HG02973 (cell line): ENCODE data around the gene ZNF32.
"Not testable (repeated sequence)": the region's sequence is repeated elsewhere in the genome, so short reads cannot be mapped to it uniquely, and the experiment has no call there.

Experiments used
- ATAC-seq: cut with Tn5 transposase; IDR thresholded peaks from one replicate; pipeline ENCODE4 v1.9.1; 2021; ENCODE audit warnings: moderate library complexity; ENCODE audit not compliant: unreplicated experiment

Gene ZNF32

DNA sequence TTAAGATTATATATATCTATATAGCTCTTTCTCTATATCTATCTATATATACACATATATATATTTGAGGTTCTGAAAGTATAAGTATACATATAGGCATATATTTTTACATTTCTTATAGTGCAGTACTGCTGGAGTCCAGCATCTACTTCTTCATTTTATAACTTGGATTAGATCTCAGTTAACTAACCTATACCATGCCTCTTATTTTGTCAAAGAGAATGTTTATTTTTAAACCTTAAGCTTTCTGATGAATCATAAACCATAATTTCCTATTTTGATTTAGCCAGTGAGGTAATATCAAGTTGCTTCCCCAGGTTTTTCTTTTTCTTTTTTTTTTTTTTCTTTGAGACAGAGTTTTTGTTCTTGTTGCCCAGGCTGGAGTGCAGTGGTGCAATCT, 8.1 kb downstream of the ZNF32 start:
- ATAC-seq = no peak

DNA sequence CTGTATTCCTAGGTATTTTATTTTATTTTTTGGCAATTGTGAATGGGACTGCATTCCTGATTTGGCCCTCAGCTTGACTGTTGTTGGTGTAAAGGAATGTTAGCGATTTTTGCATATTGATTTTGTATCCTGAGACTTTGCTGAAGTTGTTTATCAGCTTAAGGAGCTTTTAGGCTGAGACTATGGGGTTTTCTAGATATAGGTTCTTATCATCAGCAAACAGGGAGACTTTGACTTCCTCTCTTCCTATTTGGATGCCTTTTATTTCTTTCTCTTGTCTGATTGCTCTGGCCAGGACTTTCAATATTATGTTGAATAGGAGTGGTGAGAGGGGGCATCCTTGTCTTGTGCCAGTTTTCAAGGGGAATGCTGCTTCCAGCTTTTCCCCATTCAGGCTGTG, 12.9 kb downstream of the ZNF32 start:
- not testable (repeated sequence) for ATAC-seq

- ATAC-seq = no peak
Measured at GRCh38 chr10:43628956-43629355, 19.7 kb downstream of the ZNF32 start.

- ATAC-seq = no peak
Measured at GRCh38 chr10:43627942-43628341, 20.7 kb downstream of the ZNF32 start.

DNA sequence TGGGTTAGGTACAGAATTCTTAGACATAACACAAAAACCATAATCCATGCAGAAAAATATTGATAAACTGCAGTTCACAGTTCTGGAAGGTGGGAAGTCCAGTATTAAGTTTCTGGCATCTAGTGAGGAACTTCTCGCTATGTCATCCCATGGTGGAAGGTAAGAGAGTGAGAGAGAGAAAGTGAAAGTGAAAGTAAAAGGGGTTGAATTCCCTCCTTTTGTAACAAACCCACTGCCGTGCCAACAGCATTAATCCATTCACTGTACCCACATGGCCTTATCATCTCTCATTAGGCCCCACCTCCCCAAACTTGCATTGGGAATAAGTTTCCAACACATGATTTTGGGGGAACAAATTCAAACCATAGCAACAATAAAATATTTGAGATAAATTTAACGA, 25.3 kb downstream of the ZNF32 start:
- no peak for ATAC-seq

- ATAC-seq = no peak
Measured at GRCh38 chr10:43622038-43622437, 26.6 kb downstream of the ZNF32 start.

GRCh38 chr10:43619368-43619767, 29.3 kb downstream of the ZNF32 start:
- no peak for ATAC-seq

GRCh38 chr10:43616697-43617370, 31.8 kb downstream of the ZNF32 start:
- no peak for ATAC-seq

DNA sequence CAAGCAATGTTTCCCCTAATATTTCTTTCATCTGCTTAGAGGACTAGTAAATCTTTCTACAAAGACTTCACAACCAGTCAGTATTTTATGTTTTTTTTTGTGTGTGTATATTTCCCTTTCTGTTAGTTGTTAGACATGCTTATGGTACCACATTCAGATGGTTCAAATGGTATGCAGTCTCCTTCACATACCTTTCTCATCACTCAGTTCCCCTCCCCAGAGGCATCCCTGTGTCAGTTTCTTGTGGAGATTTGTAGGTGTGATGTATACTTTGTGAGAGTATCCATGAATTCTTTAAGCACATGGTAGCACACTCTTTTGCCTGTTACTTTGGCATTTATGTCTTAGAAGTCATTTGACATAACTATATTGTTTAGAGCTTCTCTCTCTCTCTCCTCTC, 38.0 kb downstream of the ZNF32 start:
- ATAC-seq = no peak

DNA sequence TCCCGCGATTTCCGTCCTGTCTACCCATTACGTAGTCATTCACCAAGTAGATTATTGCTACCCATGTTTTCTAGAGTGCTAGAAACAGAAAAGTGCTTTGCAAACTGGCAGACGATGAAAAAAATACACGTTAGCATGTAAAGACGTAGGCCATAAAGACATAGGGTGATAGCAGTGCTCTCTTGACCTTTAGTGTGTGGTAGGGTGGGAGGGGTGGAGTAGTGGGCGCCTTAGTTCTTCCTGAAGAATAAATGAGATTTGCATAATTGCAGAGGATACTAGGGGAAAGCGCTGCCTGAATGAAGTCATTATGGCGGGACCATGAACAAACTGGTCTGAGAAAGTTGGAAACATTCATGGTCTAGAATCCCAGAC, 41.5 kb downstream of the ZNF32 start:
- no peak for ATAC-seq

GRCh38 chr10:43606323-43607198, 42.1 kb downstream of the ZNF32 start, which contains the start of gene ZNF485:
ZNF485 (plus strand) TSS chr10:43606438; CDS start chr10:43607051, 613 bp downstream.
- ATAC-seq = peak; percentile 95

- ATAC-seq = no peak
Measured at GRCh38 chr10:43605850-43606322, 42.8 kb downstream of the ZNF32 start.

- ATAC-seq = not testable (repeated sequence)
Measured at GRCh38 chr10:43601576-43601975, 47.1 kb downstream of the ZNF32 start.

DNA sequence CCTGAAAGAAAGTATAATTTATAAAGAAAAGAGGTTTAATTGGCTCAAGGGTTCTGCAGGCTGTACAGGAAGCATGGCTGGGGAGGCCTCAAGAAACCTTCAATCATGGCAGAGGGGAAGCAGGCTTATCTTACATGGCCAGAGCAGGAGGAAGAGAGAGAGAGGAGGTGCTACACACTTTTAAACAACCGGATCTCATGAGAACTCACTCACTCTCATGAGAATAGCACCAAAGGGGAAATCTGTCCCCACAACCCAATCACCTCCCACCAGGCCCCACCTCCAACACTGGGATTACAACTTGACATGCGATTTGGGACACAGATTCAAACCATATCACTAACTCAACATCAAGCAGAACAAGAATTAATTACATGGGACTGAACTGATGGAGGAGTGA, 49.3 kb downstream of the ZNF32 start:
- ATAC-seq = no peak

DNA sequence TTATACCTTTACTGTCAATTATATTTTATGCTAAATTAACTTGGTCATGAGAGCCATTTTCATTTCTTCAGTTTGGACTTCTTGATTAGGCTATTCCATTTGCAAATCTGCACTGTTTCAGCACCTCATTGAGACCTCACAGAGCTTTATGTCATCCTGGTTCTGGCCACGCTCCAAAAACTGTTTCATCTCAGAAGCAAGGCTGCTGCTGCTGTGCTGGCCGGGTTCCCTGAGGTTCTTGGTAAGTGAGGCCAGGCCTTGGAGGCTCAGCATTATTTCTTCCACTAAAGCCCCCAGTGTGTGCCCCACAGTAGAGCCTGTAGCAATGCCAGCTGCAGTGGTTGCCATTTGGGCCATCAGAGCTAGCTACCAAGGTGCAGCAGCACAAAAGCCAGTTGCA, 50.2 kb downstream of the ZNF32 start:
- no peak for ATAC-seq

- no peak for ATAC-seq
Measured at GRCh38 chr10:43596546-43596945, 52.1 kb downstream of the ZNF32 start.

GRCh38 chr10:43595739-43596298, 52.9 kb downstream of the ZNF32 start:
- peak; percentile 39 for ATAC-seq

GRCh38 chr10:43594944-43595589, 53.6 kb downstream of the ZNF32 start:
- ATAC-seq = peak; percentile 93
